Inflammatory macrophage treated with lipopolysaccharide for 1 hour (primary cell): ENCODE results near the gene PUM1.

Experiments
- DNase-seq, 2 donors: peaks; one replicate each; pipeline ENCODE4 v3.0.0-alpha.2; 2020 to 2022

The PUM1 gene

GRCh38 chr1:30888391-30888790 is 177.1 kb downstream of the PUM1 start:
- DNase-seq, result no peak

DNA sequence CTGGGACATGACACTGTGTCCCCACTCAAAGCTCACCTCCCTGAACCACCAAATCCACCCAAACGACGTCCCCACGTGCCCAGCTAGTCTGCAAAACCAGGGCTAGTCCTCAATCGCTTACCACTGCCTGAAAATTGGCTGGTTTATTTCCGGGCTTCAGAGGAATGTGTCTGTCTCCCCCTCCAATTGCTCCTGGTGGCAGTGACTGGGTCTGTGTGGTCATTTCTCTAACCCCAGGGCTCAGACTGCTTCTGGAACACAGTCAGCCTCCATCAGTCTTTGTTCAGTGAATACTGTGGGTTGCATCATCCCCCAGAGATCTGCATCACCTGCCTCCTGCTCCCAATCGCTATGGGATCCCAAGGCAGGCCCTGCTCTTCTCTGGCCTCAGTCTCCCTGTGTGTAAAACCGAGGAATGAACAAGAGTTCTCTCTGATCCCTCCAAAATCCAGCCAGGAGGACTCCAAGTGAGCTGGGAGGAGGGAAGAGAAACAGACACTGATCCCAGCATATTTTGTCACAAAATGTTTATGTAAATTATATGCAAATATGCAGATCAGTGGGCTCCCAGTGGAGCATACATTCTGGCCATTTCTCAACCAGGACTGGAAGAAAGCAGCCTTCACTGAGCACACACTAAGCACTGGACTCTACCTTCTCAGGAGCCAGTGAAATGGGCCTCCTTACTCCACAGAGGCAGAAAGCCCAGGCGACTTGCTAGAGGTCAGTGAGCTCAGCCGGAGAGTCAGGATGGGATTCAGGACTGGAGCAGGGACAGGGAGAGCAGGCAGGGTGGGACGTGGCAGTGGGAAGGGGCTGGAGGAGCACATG is 177.8 kb downstream of the PUM1 start:
- no peak for DNase-seq

GRCh38 chr1:30886710-30887428 is 178.6 kb downstream of the PUM1 start:
- DNase-seq, result no peak

GRCh38 chr1:30885570-30886522 is 179.7 kb downstream of the PUM1 start:
- no peak for DNase-seq

GRCh38 chr1:30884723-30885122 is 180.8 kb downstream of the PUM1 start:
- no peak for DNase-seq

- no peak for DNase-seq
These were observed 181.9 kb downstream of the PUM1 start for GRCh38 chr1:30883389-30884172.

GRCh38 chr1:30882678-30883388 is 182.7 kb downstream of the PUM1 start:
- no peak for DNase-seq
